Heart left ventricle (tissue), 13 donors: ENCODE data around the gene ABCB4.
"Not testable (repeated sequence)": the region's sequence is repeated elsewhere in the genome, so short reads cannot be mapped to it uniquely, and the experiment has no call there.

Experiments used
- CTCF ChIP-seq, 12 donors: fragments of 200-600 bp; sonication (generic) in 4 of 12; IDR thresholded peaks; one replicate each; pipeline versions ENCODE4 v1.5.0 to v1.8.0; 2018 to 2022; ENCODE audit warnings: antibody characterized with exemption in 12 of 12, mild to moderate bottlenecking in 5 of 12
- POLR2A ChIP-seq, 2 donors: fragments of 450-650 bp; IDR thresholded peaks; one replicate each; pipeline ENCODE4 v1.6.1; 2017; ENCODE audit warnings: antibody characterized with exemption in 2 of 2, mild to moderate bottlenecking in 2 of 2, moderate library complexity in 2 of 2
- donor health status: ischemic (EF 13 %, LVEDD 7.1; RV severe dilation, severe dysfunction).
- donor health status: DM: no; HTN: yes; CAD: no.
- donor health status: DM: no; HTN: no; CAD: no.
- donor health status: ischemic (EF 25% LVEDD 6.9; RV normal size, moderate dysfunction).
- donor health status: ischemic (EF 25% LVEDD 5.7; RV mildly dilated, moderate dysfunction).
- donor health status: ischemic (EF 35%, LVEDD 5.7; RV mildly dilated, moderate dysfunction).
- donor health status: nonischemic (EF 11% LVEDD 7.7; RV severe dilation, severe dysfunction).
- donor health status: DM: yes; HTN: yes; CAD: no.
- donor health status: PGD.
- donor health status: ischemic (EF 29% LVEDD 5.4; RV normal size, mild dysfunction).
- donor health status: nonischemic (EF 23%, LVEDD 6.1; RV moderate dilation, normal function).

GRCh38 chr7:87460444-87460843, 15.0 kb downstream of the ABCB4 start:
- not testable (repeated sequence) for TF ChIP-seq CTCF, POLR2A (IDR thresholded peaks at IDR 0.05)
